HG02938 (cell line): ENCODE measurements around the gene LANCL1.

Experiments
- ATAC-seq: cut with Tn5 transposase; IDR thresholded peaks from one replicate; pipeline ENCODE4 v1.9.1; 2021; ENCODE audit warnings: mild to moderate bottlenecking, moderate library complexity; ENCODE audit not compliant: unreplicated experiment

The LANCL1 gene

DNA sequence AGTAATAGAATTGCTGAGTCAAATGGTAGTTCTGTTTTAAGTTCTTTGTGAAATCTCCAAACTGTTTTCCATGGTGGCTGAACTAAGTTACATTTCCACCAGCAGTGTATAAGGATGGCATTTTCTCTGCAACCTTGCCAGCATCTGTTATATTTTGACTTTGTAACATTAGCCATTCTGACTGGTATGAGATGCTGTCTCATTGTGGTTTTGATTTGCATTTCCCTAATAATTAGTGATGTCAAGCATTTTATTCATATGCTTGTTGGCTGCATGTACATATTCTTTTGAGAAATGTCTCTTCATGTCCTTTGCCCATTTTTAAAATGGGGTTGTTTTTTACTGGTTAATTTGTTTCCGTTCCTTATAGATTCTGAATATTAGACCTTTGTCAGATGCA, 63.9 kb downstream of the LANCL1 start:
- no peak for ATAC-seq

- no peak for ATAC-seq
Measured at GRCh38 chr2:210410542-210410941, 66.0 kb downstream of the LANCL1 start.

DNA sequence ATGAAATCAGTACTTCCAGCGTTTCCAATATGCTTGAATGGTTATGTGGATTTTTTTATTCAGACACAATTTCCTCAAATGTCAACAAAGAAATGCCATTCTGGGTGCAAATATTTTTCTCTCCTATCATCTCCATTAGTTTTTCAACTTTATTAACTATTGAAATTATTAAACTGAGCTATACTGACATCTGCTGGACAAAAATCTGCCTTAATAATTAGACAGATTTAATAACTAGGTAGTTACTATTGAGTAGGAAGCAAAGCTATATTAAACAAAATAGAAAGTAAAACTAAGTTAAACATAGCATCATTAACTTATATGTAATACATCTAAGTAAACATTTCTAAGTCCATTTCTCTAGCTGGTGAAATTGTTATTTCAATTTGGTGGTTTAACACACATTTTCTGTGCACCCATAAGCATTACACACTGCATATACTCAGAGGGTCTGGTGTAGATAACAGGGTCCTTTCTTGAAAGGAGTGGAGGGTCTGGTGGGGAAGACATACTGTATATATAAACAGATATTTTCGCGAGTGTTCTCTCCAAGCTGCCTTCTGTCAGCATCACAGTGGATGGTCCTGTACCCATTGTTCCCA, 77.0 kb downstream of the LANCL1 start:
- peak; percentile 56 for ATAC-seq

- no peak for ATAC-seq
Measured at GRCh38 chr2:210392469-210392881, 84.1 kb downstream of the LANCL1 start.

GRCh38 chr2:210389856-210390255, 86.7 kb downstream of the LANCL1 start:
- ATAC-seq = no peak

- ATAC-seq = no peak
Measured at GRCh38 chr2:210388148-210388547, 88.4 kb downstream of the LANCL1 start.

DNA sequence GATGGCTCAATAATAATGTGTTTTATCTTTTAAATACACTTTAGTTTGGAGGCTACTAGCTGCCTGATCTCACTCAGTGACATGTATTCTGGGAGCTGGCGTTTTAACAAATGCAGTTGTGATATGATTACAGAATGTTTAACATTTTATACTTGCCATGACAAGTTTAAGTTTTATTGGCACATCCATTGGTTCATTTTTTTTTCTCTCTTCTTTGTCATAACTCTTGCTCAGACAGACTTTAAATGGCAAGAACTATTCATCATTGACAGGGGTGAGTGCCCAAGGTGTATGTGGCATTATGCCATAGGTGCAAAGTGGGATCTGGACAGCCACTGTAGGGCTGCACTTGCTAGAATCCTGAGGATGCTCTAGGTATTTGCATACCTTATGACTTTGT, 89.5 kb downstream of the LANCL1 start:
- ATAC-seq = no peak
